PC-9 (cell line): ENCODE results near the gene NFKBIE. TPM values are rescaled to one million over a fixed set of nuclear protein-coding genes. Genes with fewer than 3 reads are reported as not detected.

Experiments used
- BruUV-seq: library from RNA; stranded (reverse); fragments of 400-500 nt; replicated peaks from 2 replicates; lab custom pipeline; 2021; lab: Mats Ljungman, UMichigan
- CTCF ChIA-PET: fragments of 300-600 bp; sonication (Branson Sonifier 250); formaldehyde crosslinking; loops from one replicate; lab custom pipeline; 2022; ENCODE audit warnings: antibody characterized with exemption; lab: Charles Lee
- POLR2A ChIA-PET: fragments of 300-600 bp; sonication (Branson Sonifier 250); formaldehyde crosslinking; loops from one replicate; lab custom pipeline; 2022; ENCODE audit warnings: antibody characterized with exemption; ENCODE audit not compliant: unreplicated experiment; lab: Charles Lee
- DNase-seq, 2 experiments: peaks; one replicate each; pipeline versions ENCODE4 v3.0.0 to v3.0.0-alpha.2; 2015 to 2022; ENCODE audit warnings: mixed read lengths in 1 of 2
- H2AFZ ChIP-seq: fragments of 200-600 bp; sonication (generic); 2 replicates; pipeline ENCODE4 v1.8.1; 2017; ENCODE audit warnings: antibody characterized with exemption
- H3F3A ChIP-seq: fragments of 200-600 bp; sonication (generic); 2 replicates; pipeline ENCODE4 v1.8.1; 2017; ENCODE audit warnings: antibody characterized with exemption, mild to moderate bottlenecking, low read depth; ENCODE audit not compliant: insufficient read depth
- H3K27ac ChIP-seq: fragments of 200-600 bp; sonication (generic); 2 replicates; pipeline ENCODE4 v1.6.1; 2016; ENCODE audit warnings: mixed run types
- H3K27me3 ChIP-seq: fragments of 200-600 bp; sonication (generic); 2 replicates; pipeline ENCODE4 v1.6.1; 2016; ENCODE audit warnings: low read depth, mixed run types; ENCODE audit not compliant: insufficient read depth
- H3K36me3 ChIP-seq: fragments of 200-600 bp; sonication (generic); 2 replicates; pipeline ENCODE4 v1.6.1; 2016; ENCODE audit warnings: low read depth, mixed run types
- H3K4me1 ChIP-seq: fragments of 200-600 bp; sonication (generic); replicated peaks from 2 replicates; pipeline ENCODE4 v1.6.1; 2016; ENCODE audit warnings: mixed run types; ENCODE audit not compliant: insufficient read depth
- H3K4me2 ChIP-seq: fragments of 200-600 bp; sonication (generic); 2 replicates; pipeline ENCODE4 v1.6.1; 2017; ENCODE audit warnings: mixed run types
- H3K4me3 ChIP-seq: fragments of 200-600 bp; sonication (generic); 2 replicates; pipeline ENCODE4 v1.6.1; 2016; ENCODE audit warnings: mixed run types
- H3K79me2 ChIP-seq: fragments of 200-600 bp; sonication (generic); 2 replicates; pipeline ENCODE4 v1.6.1; 2017; ENCODE audit warnings: low read depth, mixed run types
- H3K9me2 ChIP-seq: fragments of 200-600 bp; sonication (generic); 2 replicates; pipeline ENCODE4 v1.8.1; 2017; ENCODE audit warnings: mild to moderate bottlenecking; ENCODE audit not compliant: insufficient read depth
- H3K9me3 ChIP-seq: fragments of 200-600 bp; sonication (generic); 2 replicates; pipeline ENCODE4 v1.8.1; 2016; ENCODE audit warnings: low read depth; ENCODE audit not compliant: insufficient read depth
- H4K20me1 ChIP-seq: fragments of 200-600 bp; sonication (generic); 2 replicates; pipeline ENCODE4 v1.8.1; 2017; ENCODE audit not compliant: insufficient read depth
- EZH2 ChIP-seq: fragments of 200-600 bp; sonication (generic); IDR thresholded peaks from 2 replicates; pipeline ENCODE4 v1.8.0; 2017; ENCODE audit warnings: antibody characterized with exemption, low read depth
- intact Hi-C: fragments of 100-400 bp; cut with micrococcal nuclease; formaldehyde crosslinking; loops from one replicate; pipeline ENCODE4 v1.10.0; 2022; ENCODE audit not compliant: unreplicated experiment
- total RNA-seq: library from RNA; stranded (reverse); gene quantifications from 2 replicates; pipeline ENCODE4 v1.2.3, GENCODE V29; 2021
- TF ChIP-seq, protein P1 (sequence below): fragments of 200-600 bp; sonication (generic); conservative IDR thresholded peaks from 2 replicates; pipeline ENCODE4 v1.6.1; 2017; ENCODE audit warnings: mixed run types, antibody characterized with exemption, mild to moderate bottlenecking, moderate library complexity

NFKBIE gene
- total RNA-seq, 1 experiment from 2014 or later = 7.6 TPM

DNA sequence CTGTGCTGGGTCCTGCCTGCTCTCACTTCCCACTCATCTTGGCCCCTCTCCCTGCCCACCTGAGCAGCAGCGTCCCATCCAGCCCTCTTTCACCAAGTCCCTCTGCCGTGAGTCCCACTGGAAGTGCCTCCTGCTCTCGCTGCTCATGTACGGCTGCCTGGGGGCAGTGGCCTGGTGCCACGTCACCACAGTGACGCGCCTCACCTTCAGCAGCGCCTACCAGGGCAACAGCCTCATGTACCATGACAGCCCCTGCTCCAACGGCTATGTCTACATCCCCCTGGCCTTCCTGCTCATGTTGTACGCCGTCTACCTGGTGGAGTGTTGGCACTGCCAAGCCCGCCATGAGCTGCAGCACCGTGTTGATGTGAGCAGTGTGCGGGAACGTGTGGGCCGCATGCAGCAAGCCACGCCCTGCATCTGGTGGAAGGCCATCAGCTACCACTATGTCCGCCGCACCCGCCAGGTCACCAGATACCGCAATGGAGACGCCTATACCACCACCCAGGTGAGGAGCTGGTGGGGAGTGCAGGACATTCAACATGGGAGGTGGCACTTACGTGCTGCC is 7.7 kb upstream of the NFKBIE start:
- H3K9me2 ChIP-seq = no peaks in the 10 kb centered on the region
- no peak for DNase-seq
- CTCF ChIA-PET = no interaction called here
- no peaks in the 10 kb centered on the region for H3K4me1 ChIP-seq
- H2AFZ ChIP-seq = no peak overlapping the region
- no peak overlapping the region for H3K4me3 ChIP-seq
- TF ChIP-seq, protein P1, sequence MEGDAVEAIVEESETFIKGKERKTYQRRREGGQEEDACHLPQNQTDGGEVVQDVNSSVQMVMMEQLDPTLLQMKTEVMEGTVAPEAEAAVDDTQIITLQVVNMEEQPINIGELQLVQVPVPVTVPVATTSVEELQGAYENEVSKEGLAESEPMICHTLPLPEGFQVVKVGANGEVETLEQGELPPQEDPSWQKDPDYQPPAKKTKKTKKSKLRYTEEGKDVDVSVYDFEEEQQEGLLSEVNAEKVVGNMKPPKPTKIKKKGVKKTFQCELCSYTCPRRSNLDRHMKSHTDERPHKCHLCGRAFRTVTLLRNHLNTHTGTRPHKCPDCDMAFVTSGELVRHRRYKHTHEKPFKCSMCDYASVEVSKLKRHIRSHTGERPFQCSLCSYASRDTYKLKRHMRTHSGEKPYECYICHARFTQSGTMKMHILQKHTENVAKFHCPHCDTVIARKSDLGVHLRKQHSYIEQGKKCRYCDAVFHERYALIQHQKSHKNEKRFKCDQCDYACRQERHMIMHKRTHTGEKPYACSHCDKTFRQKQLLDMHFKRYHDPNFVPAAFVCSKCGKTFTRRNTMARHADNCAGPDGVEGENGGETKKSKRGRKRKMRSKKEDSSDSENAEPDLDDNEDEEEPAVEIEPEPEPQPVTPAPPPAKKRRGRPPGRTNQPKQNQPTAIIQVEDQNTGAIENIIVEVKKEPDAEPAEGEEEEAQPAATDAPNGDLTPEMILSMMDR = no peak
- no peak for TF ChIP-seq EZH2
- H4K20me1 ChIP-seq = no peaks in the 10 kb centered on the region
- H3K9me3 ChIP-seq = no peaks in the 10 kb centered on the region
- no peaks in the 10 kb centered on the region for H3K79me2 ChIP-seq
- POLR2A ChIA-PET = no interaction called here
- no peak overlapping the region for H3K27ac ChIP-seq
- intact Hi-C loops = no loop called here
- BruUV-seq = no TSS peak
- H3K36me3 ChIP-seq = no peaks in the 10 kb centered on the region
- no peak overlapping the region for H3K4me2 ChIP-seq
- H3K27me3 ChIP-seq = no peaks in the 10 kb centered on the region; the same call in 1 of the 2 replicates
- H3F3A ChIP-seq = peaks cover 12% of the 10 kb centered on the region; the same call in 1 of the 2 replicates

DNA sequence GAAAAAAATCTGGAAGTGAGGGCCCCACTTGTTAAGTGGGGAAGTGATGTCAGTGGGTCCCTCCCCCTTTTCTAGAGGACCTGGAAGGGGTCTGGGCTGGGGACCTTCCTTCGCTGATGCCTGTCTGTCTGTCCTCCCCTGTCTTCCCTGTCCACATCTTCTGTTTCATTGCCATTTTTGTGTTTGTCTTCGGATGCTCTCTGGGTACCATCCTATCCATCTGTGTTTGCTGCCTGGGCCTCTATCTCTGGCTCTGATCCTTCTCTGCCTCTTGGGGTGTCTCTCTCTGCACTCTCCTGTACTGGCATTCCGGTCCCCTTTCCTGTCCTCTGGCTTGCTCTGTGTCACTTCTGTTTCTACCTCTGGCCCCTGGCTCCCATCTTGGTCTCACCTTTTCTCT is 7.2 kb upstream of the NFKBIE start:
- Histone ChIP-seq H3K4me1 (no peaks in the 10 kb centered on the region), H2AFZ (no peak overlapping the region), H3F3A (peaks cover 12% of the 10 kb centered on the region; the same call in 1 of the 2 replicates), H3K27me3 (no peaks in the 10 kb centered on the region; the same call in 1 of the 2 replicates), H3K9me3 (no peaks in the 10 kb centered on the region), H3K36me3 (no peaks in the 10 kb centered on the region), H3K9me2 (no peaks in the 10 kb centered on the region), H3K27ac (no peak overlapping the region), H3K79me2 (no peaks in the 10 kb centered on the region), H3K4me2 (no peak overlapping the region), H4K20me1 (no peaks in the 10 kb centered on the region), H3K4me3 (no peak overlapping the region)
- POLR2A ChIA-PET = no interaction called here
- no peak for DNase-seq
- CTCF ChIA-PET = no interaction called here
- intact Hi-C loops = no loop called here
- TF ChIP-seq, protein P1 = no peak
- TF ChIP-seq EZH2 = no peak
- BruUV-seq = no TSS peak

DNA sequence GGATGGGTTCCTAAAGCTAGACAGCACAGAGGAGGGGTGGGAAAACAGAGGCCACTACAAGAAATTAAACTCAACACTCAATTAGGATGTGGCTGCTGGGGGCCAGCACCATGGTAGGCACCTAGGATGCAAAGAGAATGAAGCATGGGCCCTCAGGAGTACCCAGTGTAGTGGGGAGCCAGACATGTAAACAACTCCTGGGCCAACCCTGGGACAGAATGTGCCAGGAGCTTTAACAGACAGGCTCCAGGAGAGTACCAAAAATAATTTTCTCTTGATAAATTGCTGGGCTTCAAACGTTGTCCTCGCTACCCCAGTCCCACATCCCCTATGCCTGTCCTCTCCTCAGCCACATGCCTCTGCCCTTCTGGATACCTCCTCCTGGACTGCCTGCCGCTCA is 6.6 kb upstream of the NFKBIE start:
- Histone ChIP-seq H3K9me3 (no peaks in the 10 kb centered on the region), H4K20me1 (no peaks in the 10 kb centered on the region), H3K4me2 (no peak overlapping the region), H3K4me1 (no peaks in the 10 kb centered on the region), H3K27me3 (no peaks in the 10 kb centered on the region; the same call in 1 of the 2 replicates), H3K79me2 (no peaks in the 10 kb centered on the region), H3K36me3 (no peaks in the 10 kb centered on the region), H2AFZ (no peak overlapping the region), H3K9me2 (no peaks in the 10 kb centered on the region), H3F3A (peaks cover 12% of the 10 kb centered on the region; the same call in 1 of the 2 replicates), H3K27ac (no peak overlapping the region), H3K4me3 (no peak overlapping the region)
- POLR2A ChIA-PET = no interaction called here
- intact Hi-C loops = no loop called here
- no TSS peak for BruUV-seq
- no peak for DNase-seq
- CTCF ChIA-PET = no interaction called here
- TF ChIP-seq, protein P1 = no peak
- no peak for TF ChIP-seq EZH2
